ENCODE measurements around the gene SAC3D1. TPM values are rescaled to one million over a fixed set of nuclear protein-coding genes. Genes with fewer than 3 reads are reported as not detected.

SAC3D1 gene
- total RNA-seq, 1 donor from 2014 or later, result 15.5 TPM

DNA sequence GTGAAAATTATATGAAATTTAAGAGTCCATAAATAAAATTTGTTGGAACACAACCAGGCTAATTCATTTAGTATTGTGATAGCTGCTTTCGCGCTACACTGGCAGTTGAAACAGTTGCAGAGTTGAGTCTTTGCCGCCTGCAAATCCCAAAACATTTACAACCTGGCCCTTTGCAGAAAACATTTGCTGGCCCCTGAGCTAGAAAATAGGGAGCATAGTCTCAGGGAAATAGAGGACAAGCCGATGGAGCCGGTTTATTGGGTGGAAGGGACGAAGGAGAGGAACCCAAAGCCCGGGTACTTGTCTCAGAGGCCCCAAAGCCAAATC lies 527 bp upstream of the SAC3D1 start:
- TF ChIP-seq, protein P1, sequence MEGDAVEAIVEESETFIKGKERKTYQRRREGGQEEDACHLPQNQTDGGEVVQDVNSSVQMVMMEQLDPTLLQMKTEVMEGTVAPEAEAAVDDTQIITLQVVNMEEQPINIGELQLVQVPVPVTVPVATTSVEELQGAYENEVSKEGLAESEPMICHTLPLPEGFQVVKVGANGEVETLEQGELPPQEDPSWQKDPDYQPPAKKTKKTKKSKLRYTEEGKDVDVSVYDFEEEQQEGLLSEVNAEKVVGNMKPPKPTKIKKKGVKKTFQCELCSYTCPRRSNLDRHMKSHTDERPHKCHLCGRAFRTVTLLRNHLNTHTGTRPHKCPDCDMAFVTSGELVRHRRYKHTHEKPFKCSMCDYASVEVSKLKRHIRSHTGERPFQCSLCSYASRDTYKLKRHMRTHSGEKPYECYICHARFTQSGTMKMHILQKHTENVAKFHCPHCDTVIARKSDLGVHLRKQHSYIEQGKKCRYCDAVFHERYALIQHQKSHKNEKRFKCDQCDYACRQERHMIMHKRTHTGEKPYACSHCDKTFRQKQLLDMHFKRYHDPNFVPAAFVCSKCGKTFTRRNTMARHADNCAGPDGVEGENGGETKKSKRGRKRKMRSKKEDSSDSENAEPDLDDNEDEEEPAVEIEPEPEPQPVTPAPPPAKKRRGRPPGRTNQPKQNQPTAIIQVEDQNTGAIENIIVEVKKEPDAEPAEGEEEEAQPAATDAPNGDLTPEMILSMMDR (IDR thresholded peaks at IDR 0.05; ENCODE audit: insufficient read depth, low read length, severe bottlenecking), result no peak
- Histone ChIP-seq H3K36me3 (ENCODE audit: control insufficient read depth, insufficient read depth, low read length) (peaks cover 11% of the 10 kb centered on the region), H3K27me3 (ENCODE audit: control insufficient read depth, insufficient read depth, low read length) (no peaks in the 10 kb centered on the region), H3K4me3 (ENCODE audit: low read depth, low read length) (peak overlapping the region; percentile 71)
- DNase-seq (ENCODE audit: low read depth) (no peak), FAIRE-seq (no peak)

DNA sequence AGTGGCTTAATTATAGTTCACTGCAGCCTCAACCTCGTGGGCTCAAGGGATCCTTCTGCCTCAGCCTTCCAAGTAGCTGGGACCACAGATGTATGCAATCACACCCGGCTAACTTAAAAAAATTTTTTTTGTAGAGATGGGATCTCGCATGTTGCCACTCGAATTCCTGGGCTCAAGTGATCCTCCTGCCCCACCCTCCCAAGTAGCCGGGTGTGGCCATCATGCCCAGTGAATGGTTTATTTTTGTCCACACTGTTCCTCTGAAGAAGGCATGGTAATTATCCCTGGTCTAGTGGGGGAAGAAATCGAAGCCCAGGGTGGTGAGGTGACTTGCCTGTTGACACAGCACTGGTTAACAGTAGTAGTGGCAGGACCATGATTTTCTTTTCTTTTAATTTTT lies 1.9 kb downstream of the SAC3D1 start:
- H3K27me3 ChIP-seq (ENCODE audit: control insufficient read depth, insufficient read depth, low read length), result no peaks in the 10 kb centered on the region
- TF ChIP-seq, protein P1 (IDR thresholded peaks at IDR 0.05; ENCODE audit: insufficient read depth, low read length, severe bottlenecking), result no peak
- no peak overlapping the region for H3K4me3 ChIP-seq (ENCODE audit: low read depth, low read length)
- H3K36me3 ChIP-seq (ENCODE audit: control insufficient read depth, insufficient read depth, low read length), result peaks cover 4% of the 10 kb centered on the region
- no peak for FAIRE-seq
- no peak for DNase-seq (ENCODE audit: low read depth)

DNA sequence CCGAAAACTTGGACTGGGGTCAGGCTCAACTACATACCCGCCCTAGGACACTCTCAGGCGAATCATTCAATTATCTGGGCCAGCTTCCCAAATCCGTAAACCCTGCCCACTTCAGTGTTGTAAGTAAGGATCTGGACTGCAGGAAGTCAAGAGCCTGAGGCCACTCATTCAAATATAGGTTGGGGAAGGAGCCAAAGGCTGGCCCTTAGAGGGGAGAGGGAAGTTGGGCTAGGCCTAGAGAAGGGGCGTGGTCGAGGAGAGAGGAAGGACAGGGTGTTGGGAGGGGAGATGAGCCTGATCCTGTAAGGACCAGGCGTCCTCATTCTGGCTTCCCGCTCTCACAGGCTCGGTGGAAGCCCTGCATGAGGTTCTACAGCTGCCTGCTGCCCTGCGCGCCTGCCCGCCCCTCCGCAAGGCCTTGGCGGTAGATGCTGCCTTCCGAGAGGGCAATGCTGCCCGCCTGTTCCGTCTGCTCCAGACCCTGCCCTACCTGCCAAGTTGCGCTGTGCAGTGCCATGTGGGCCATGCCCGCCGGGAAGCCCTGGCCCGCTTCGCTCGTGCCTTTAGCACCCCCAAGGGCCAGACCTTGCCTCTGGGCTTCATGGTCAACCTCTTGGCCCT lies 3.0 kb downstream of the SAC3D1 start:
- Histone ChIP-seq H3K4me3 (ENCODE audit: low read depth, low read length) (no peak overlapping the region), H3K36me3 (ENCODE audit: control insufficient read depth, insufficient read depth, low read length) (peaks cover 2% of the 10 kb centered on the region), H3K27me3 (ENCODE audit: control insufficient read depth, insufficient read depth, low read length) (no peaks in the 10 kb centered on the region)
- FAIRE-seq, result no peak
- TF ChIP-seq, protein P1 (IDR thresholded peaks at IDR 0.05; ENCODE audit: insufficient read depth, low read length, severe bottlenecking), result no peak
- peak; percentile 18 for DNase-seq (ENCODE audit: low read depth)

DNA sequence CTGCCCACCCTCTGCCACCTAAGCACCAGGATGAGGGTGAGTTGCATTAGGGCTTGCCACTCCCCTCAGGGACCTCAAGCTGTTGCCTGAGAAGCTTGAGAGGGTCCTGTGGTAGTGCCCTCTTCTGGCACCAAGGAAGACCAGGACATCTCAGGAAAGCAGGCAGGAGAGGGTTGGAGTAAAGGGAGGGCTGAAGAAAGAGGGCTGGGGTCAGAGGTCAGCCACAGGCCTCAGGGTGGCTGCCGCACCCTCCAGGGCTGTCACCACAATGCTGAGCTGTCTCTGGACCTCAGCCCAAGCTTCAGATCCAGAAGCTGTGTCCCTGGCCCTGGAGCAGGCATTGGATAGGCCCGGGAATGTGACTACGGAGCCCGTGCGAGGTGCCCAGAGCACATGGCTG lies 4.1 kb downstream of the SAC3D1 start:
- no peaks in the 10 kb centered on the region for H3K36me3 ChIP-seq (ENCODE audit: control insufficient read depth, insufficient read depth, low read length)
- no peaks in the 10 kb centered on the region for H3K27me3 ChIP-seq (ENCODE audit: control insufficient read depth, insufficient read depth, low read length)
- H3K4me3 ChIP-seq (ENCODE audit: low read depth, low read length), result no peak overlapping the region
- FAIRE-seq (peak; percentile 18), DNase-seq (ENCODE audit: low read depth) (no peak)
- TF ChIP-seq, protein P1 (IDR thresholded peaks at IDR 0.05; ENCODE audit: insufficient read depth, low read length, severe bottlenecking), result no peak

- FAIRE-seq (no peak), DNase-seq (ENCODE audit: low read depth) (no peak)
- Histone ChIP-seq H3K4me3 (ENCODE audit: low read depth, low read length) (no peak overlapping the region), H3K36me3 (ENCODE audit: control insufficient read depth, insufficient read depth, low read length) (no peaks in the 10 kb centered on the region), H3K27me3 (ENCODE audit: control insufficient read depth, insufficient read depth, low read length) (no peaks in the 10 kb centered on the region)
- TF ChIP-seq, protein P1 (IDR thresholded peaks at IDR 0.05; ENCODE audit: insufficient read depth, low read length, severe bottlenecking), result no peak
Measured at GRCh38 chr11:65045728-65046127, 4.7 kb downstream of the SAC3D1 start.
